Peyer's patch (tissue), 4 donors: ENCODE results near the gene POU2AF2. TPM values are rescaled to one million over a fixed set of nuclear protein-coding genes. Genes with fewer than 3 reads are reported as not detected.

Source experiments
- DNase-seq, 3 donors: peaks; one replicate each; pipeline ENCODE4 v3.0.0-alpha.2; 2017 to 2019
- H3K27ac ChIP-seq, 4 donors: fragments of 200-600 bp; sonication (generic); one replicate each; pipeline ENCODE4 v1.5.1; 2016 to 2019
- H3K27me3 ChIP-seq, 2 donors: fragments of 200-600 bp; sonication (generic); one replicate each; pipeline ENCODE4 v1.5.1; 2019
- H3K36me3 ChIP-seq, 3 donors: fragments of 200-600 bp; sonication (generic); one replicate each; pipeline ENCODE4 v1.5.1; 2016 to 2019
- H3K4me1 ChIP-seq, 4 donors: fragments of 200-600 bp; sonication (generic); one replicate each; pipeline ENCODE4 v1.5.1; 2016 to 2019
- H3K4me3 ChIP-seq, 4 donors: fragments of 200-600 bp; sonication (generic); 1 replicate in 3 of 4; 2 replicates in 1 of 4; pipeline ENCODE4 v1.5.1; 2016 to 2019; ENCODE audit warnings: mild to moderate bottlenecking in 1 of 4
- H3K9me3 ChIP-seq, 4 donors: fragments of 200-600 bp; sonication (generic); one replicate each; pipeline ENCODE4 v1.5.1; 2016 to 2019; ENCODE audit warnings: mild to moderate bottlenecking in 1 of 4
- CTCF ChIP-seq, 6 experiments: fragments of 450-650 bp in 4 of 6; fragments of 200-600 bp in 2 of 6; sonication (generic) in 1 of 6; IDR thresholded peaks; one replicate each; pipeline ENCODE4 v1.5.1; 2017 to 2019; ENCODE audit warnings: antibody characterized with exemption in 6 of 6, mild to moderate bottlenecking in 3 of 6, moderate library complexity in 1 of 6
- POLR2A ChIP-seq, 2 donors: fragments of 450-650 bp; IDR thresholded peaks; one replicate each; pipeline ENCODE4 v1.5.1; 2017; ENCODE audit warnings: antibody characterized with exemption in 2 of 2, mild to moderate bottlenecking in 2 of 2, moderate library complexity in 2 of 2
- total RNA-seq, 4 donors: library from RNA; depleted of rRNA; stranded (reverse); fragments of >200 nt; gene quantifications; one replicate each; pipeline ENCODE4 v1.1.0, GENCODE V29; 2016

The POU2AF2 gene
- total RNA-seq, 4 donors from 2014 or later: 1.2 to 4.4 TPM; not detected in 2

- no peaks in the 10 kb centered on the region for H3K9me3 ChIP-seq
- no peak for DNase-seq
- peaks cover 0 to 20% (median 6%) of the 10 kb centered on the region in 4 donors for H3K4me1 ChIP-seq
- H3K27me3 ChIP-seq: no peaks in the 10 kb centered on the region
- H3K36me3 ChIP-seq: no peaks in the 10 kb centered on the region
- TF ChIP-seq POLR2A (IDR thresholded peaks at IDR 0.05): no peak
- TF ChIP-seq CTCF (IDR thresholded peaks at IDR 0.05): no peak
- no peak overlapping the region for H3K4me3 ChIP-seq
- H3K27ac ChIP-seq: no peak overlapping the region
Observed at GRCh38 chr11:111301842-111302118, 56.3 kb downstream of the POU2AF2 start.

GRCh38 chr11:111302298-111302697 lies 56.8 kb downstream of the POU2AF2 start:
- peak overlapping the region in 2 of 4 donors; percentile 12 to 51 for H3K27ac ChIP-seq
- no peaks in the 10 kb centered on the region for H3K27me3 ChIP-seq
- DNase-seq: peak in 1 of 3 donors; percentile 61
- H3K4me3 ChIP-seq: no peak overlapping the region
- TF ChIP-seq CTCF (IDR thresholded peaks at IDR 0.05) (no peak), POLR2A (IDR thresholded peaks at IDR 0.05) (no peak)
- peaks cover 0 to 20% (median 6%) of the 10 kb centered on the region in 4 donors for H3K4me1 ChIP-seq
- no peaks in the 10 kb centered on the region for H3K36me3 ChIP-seq
- H3K9me3 ChIP-seq: no peaks in the 10 kb centered on the region

GRCh38 chr11:111303461-111303860 lies 57.9 kb downstream of the POU2AF2 start:
- TF ChIP-seq CTCF (IDR thresholded peaks at IDR 0.05) (no peak), POLR2A (IDR thresholded peaks at IDR 0.05) (no peak)
- DNase-seq: no peak
- H3K36me3 ChIP-seq: no peaks in the 10 kb centered on the region
- peaks cover 0 to 25% (median 5%) of the 10 kb centered on the region in 4 donors for H3K4me1 ChIP-seq
- no peaks in the 10 kb centered on the region for H3K27me3 ChIP-seq
- H3K4me3 ChIP-seq: no peak overlapping the region
- peak overlapping the region in 3 of 4 donors; percentile 17 to 51 (median 43) for H3K27ac ChIP-seq
- H3K9me3 ChIP-seq: no peaks in the 10 kb centered on the region

GRCh38 chr11:111305162-111305802 lies 59.8 kb downstream of the POU2AF2 start:
- no peak for DNase-seq
- Histone ChIP-seq H3K4me3 (no peak overlapping the region), H3K4me1 (peaks cover 0 to 25% (median 0%) of the 10 kb centered on the region in 4 donors), H3K9me3 (no peaks in the 10 kb centered on the region), H3K27me3 (no peaks in the 10 kb centered on the region), H3K27ac (no peak overlapping the region), H3K36me3 (no peaks in the 10 kb centered on the region)
- TF ChIP-seq POLR2A (IDR thresholded peaks at IDR 0.05) (no peak), CTCF (IDR thresholded peaks at IDR 0.05) (no peak)

GRCh38 chr11:111305876-111306275 lies 60.4 kb downstream of the POU2AF2 start:
- no peak for DNase-seq
- H3K4me1 ChIP-seq: peaks cover 0 to 25% (median 0%) of the 10 kb centered on the region in 4 donors
- TF ChIP-seq CTCF (IDR thresholded peaks at IDR 0.05): no peak
- TF ChIP-seq POLR2A (IDR thresholded peaks at IDR 0.05): no peak

More at GRCh38 chr11:111305876-111306275, 60.4 kb downstream of the POU2AF2 start:
- H3K27ac ChIP-seq: no peak overlapping the region
- no peaks in the 10 kb centered on the region for H3K27me3 ChIP-seq
- no peak overlapping the region for H3K4me3 ChIP-seq
- no peaks in the 10 kb centered on the region for H3K36me3 ChIP-seq
- H3K9me3 ChIP-seq: no peaks in the 10 kb centered on the region
